ENCODE results near the gene TMEM145. TPM values are rescaled to one million over a fixed set of nuclear protein-coding genes. Genes with fewer than 3 reads are reported as not detected.

TMEM145 gene
- total and polyA plus RNA-seq, 9 of the 15 experiments (the other 6 are each of a cell fraction or from before 2014, with no cell fraction given), result 0.80 to 5.5 (median 1.9) TPM; not detected in 3

DNA sequence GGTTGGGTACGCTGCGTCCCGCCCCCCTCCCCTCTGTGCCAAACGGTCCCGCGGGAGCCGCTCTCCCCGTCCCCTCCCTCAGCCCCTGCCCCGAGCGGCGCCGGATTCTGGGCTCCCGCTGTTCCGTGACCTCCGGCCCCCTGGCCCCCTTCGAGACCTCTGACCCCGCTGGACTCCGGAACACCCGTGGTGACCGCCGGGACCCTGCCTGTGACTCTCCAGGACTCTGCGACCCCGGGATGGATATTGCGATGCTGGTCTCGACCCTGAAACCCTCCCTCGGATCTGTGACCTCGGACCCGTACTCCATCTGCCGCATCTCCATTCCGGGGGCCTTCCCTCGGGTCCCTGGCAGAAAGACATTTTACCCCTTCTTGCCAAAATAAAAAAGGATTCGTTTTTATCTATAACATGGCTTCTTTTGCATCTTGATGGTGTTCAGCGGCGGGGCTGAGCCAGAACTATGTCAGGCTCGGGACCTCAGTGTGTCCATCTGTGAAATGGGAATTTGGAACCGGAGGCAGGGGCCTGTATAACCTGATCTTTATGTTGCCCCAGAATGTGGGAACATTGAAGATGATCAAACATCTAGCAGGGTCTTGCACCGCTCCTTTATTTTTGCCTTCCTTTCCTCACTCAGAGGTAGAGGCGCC, 11.7 kb downstream of the TMEM145 start (continued):
- TF ChIP-seq, protein P1, sequence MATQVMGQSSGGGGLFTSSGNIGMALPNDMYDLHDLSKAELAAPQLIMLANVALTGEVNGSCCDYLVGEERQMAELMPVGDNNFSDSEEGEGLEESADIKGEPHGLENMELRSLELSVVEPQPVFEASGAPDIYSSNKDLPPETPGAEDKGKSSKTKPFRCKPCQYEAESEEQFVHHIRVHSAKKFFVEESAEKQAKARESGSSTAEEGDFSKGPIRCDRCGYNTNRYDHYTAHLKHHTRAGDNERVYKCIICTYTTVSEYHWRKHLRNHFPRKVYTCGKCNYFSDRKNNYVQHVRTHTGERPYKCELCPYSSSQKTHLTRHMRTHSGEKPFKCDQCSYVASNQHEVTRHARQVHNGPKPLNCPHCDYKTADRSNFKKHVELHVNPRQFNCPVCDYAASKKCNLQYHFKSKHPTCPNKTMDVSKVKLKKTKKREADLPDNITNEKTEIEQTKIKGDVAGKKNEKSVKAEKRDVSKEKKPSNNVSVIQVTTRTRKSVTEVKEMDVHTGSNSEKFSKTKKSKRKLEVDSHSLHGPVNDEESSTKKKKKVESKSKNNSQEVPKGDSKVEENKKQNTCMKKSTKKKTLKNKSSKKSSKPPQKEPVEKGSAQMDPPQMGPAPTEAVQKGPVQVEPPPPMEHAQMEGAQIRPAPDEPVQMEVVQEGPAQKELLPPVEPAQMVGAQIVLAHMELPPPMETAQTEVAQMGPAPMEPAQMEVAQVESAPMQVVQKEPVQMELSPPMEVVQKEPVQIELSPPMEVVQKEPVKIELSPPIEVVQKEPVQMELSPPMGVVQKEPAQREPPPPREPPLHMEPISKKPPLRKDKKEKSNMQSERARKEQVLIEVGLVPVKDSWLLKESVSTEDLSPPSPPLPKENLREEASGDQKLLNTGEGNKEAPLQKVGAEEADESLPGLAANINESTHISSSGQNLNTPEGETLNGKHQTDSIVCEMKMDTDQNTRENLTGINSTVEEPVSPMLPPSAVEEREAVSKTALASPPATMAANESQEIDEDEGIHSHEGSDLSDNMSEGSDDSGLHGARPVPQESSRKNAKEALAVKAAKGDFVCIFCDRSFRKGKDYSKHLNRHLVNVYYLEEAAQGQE (IDR thresholded peaks at IDR 0.05; ENCODE audit: borderline replicate concordance), result peak; percentile 81
- TF ChIP-seq, protein P1 (CRISPR knock-in tag; IDR thresholded peaks at IDR 0.05; ENCODE audit: low read depth), result no peak
- TF ChIP-seq, protein P2, sequence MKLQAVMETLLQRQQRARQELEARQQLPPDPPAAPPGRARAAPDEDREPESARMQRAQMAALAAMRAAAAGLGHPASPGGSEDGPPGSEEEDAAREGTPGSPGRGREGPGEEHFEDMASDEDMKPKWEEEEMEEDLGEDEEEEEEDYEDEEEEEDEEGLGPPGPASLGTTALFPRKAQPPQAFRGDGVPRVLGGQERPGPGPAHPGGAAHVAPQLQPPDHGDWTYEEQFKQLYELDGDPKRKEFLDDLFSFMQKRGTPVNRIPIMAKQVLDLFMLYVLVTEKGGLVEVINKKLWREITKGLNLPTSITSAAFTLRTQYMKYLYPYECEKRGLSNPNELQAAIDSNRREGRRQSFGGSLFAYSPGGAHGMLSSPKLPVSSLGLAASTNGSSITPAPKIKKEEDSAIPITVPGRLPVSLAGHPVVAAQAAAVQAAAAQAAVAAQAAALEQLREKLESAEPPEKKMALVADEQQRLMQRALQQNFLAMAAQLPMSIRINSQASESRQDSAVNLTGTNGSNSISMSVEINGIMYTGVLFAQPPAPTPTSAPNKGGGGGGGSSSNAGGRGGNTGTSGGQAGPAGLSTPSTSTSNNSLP (IDR thresholded peaks at IDR 0.05; ENCODE audit: borderline replicate concordance, low read depth, low read length), result no peak
- TF ChIP-seq TARDBP (IDR thresholded peaks at IDR 0.05) (no peak), GATAD2A (IDR thresholded peaks at IDR 0.05) (no peak), RBM14 (IDR thresholded peaks at IDR 0.05; ENCODE audit: borderline replicate concordance, insufficient read depth, low read depth, low read length) (no peak), BCL6 (CRISPR knock-in tag; IDR thresholded peaks at IDR 0.05) (no peak), ZNF584 (CRISPR knock-in tag; IDR thresholded peaks at IDR 0.05; ENCODE audit: low read depth) (no peak), ZNF444 (CRISPR knock-in tag; IDR thresholded peaks at IDR 0.05) (no peak), KDM5B (IDR thresholded peaks at IDR 0.05; ENCODE audit: insufficient replicate concordance, low read depth, low read length) (no peak), RBBP5 (IDR thresholded peaks at IDR 0.05; ENCODE audit: borderline replicate concordance, insufficient read depth, low read length, poor library complexity, severe bottlenecking) (no peak), HIVEP1 (CRISPR knock-in tag; IDR thresholded peaks at IDR 0.05) (0 out of 2 replicates have a peak, but pooled peaks have one; percentile 27), NCOR1 (IDR thresholded peaks at IDR 0.05) (no peak)
- TF ChIP-seq, protein P3, sequence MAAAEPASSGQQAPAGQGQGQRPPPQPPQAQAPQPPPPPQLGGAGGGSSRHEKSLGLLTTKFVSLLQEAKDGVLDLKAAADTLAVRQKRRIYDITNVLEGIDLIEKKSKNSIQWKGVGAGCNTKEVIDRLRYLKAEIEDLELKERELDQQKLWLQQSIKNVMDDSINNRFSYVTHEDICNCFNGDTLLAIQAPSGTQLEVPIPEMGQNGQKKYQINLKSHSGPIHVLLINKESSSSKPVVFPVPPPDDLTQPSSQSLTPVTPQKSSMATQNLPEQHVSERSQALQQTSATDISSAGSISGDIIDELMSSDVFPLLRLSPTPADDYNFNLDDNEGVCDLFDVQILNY (CRISPR knock-in tag; IDR thresholded peaks at IDR 0.05), result no peak
- TF ChIP-seq, protein P4, sequence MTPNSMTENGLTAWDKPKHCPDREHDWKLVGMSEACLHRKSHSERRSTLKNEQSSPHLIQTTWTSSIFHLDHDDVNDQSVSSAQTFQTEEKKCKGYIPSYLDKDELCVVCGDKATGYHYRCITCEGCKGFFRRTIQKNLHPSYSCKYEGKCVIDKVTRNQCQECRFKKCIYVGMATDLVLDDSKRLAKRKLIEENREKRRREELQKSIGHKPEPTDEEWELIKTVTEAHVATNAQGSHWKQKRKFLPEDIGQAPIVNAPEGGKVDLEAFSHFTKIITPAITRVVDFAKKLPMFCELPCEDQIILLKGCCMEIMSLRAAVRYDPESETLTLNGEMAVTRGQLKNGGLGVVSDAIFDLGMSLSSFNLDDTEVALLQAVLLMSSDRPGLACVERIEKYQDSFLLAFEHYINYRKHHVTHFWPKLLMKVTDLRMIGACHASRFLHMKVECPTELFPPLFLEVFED (CRISPR knock-in tag; conservative IDR thresholded peaks at IDR 0.05), result no peak

Measured in K562 (cell line).